ENCODE measurements around the gene KCNMB2.
"Not testable (repeated sequence)": the region's sequence is repeated elsewhere in the genome, so short reads cannot be mapped to it uniquely, and the experiment has no call there.

KCNMB2 gene

DNA sequence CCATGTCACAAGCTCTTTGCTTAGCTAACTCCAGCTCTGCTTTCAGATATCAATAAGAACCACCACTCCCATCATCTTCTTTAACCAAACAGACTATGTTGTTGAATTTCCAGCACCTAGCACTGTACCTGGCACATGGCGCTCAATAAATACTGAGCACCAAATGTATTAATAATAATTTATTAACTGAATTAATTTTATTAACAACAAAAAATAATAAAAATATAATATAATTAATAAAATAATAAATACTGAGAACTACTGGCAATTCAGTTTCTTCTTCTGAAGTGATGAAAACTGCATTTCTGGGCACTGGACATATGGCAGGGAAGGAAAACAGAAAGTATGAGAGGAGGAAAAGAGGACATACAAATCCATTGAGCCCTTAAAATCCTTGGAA is 271.5 kb downstream of the KCNMB2 start:
- DNase-seq (ENCODE audit: low read depth) = no peak

DNA sequence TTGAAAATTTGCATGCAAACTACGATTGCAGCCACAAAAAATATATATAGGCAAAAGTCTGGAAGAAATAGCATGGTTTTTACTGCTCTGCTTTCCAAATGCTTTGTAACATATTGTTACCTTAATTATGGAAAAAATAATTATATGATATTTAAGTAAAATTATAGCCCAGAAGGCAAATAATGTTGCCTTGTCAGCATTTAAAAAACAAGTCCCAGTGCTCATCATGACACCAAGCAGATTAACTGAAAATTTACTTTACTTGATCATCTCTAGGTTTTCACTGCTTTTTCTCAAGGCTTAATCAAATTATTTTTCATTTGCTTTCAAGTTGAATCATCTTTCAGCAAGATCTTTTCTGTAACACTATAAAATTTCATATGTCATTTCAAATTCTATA is 272.5 kb downstream of the KCNMB2 start:
- no peak for DNase-seq (ENCODE audit: low read depth)

DNA sequence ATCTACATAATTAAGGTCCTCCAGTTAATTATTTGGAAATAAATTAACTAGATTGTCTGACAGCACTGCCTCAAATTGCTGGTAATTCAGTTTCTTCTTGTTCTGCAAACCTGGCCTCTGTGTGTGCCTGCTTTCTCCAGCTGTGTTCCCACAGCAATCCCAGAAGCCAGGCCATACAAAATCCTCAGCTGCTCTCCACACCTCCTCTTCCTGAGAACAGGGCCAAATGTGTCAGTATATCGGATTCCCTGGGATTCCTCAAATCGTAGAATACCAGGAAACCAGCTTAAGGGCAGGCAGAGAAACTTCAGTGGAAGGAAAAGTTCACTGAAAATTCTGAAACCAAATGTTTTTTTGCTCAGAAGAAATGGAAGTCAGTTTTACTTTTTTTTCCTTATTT is 273.9 kb downstream of the KCNMB2 start:
- no peak for DNase-seq (ENCODE audit: low read depth)

DNA sequence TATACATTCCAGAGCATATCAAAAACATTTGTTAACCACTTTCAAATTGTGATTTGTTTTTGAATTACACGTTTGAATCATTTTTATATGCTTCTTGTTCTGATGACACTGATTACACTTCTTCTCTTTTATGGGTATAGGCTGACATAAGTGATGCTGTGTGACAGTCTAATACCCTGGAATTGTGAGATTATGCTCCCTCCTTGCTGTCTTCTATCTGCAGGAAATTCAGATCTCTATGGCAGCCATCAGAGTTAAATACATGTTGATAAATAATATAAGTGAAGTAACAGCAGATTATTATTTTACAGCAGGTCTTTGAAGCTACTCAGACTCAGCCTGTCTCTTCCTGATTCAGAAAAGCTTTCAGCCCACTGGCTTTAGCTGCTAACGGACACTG is 286.5 kb downstream of the KCNMB2 start:
- no peak for DNase-seq (ENCODE audit: low read depth)

DNA sequence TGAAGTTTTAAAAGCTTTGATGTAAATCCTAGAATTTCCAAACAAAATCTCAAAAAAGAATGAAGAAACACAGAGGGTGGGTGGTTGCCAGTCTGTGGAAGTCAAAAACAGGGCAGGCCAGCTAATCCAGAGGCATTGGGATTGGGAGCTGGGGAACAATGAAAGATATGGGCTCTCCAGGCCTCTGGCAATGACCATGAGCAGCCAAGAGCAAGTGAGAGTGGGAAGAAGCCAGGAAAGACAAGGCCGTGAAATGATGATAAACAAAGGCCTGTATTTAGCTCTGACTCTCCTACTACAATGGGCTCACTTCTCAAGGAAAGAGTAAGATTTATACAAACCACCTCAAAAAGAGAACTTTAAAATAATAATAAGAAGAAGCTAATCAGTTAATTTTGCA is 286.9 kb downstream of the KCNMB2 start:
- DNase-seq (ENCODE audit: low read depth) = no peak

DNA sequence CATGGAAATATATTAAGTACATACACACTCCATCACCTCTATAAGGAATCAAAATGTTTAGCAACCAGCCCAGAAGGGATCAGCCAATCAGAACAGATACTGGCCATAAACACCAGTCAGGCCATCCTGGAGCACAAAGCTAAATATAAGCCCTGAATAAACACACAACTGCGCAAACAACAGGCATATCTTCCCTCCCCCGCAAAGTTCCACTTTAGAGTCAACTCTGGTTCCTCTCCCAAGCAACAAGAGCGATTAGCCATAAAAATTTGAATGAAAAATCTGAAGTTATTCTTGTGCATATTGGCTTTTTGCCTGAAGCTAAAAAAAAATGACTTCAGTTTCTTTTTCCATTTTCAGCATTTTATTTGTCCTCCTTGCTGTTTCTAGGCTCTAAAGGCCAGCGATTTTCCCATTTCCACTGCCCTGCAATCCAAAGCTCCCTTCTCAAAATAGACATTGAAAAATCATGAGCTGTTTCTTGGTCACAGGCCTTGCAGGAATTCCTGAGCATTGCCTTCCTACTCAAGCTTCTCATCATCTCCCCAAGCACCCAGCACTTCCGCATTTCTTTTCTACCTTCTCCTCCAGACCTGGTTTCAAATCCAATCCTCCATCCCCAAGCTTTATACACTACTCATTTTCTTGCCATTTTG is 287.5 kb downstream of the KCNMB2 start:
- no peak for DNase-seq (ENCODE audit: low read depth)

DNA sequence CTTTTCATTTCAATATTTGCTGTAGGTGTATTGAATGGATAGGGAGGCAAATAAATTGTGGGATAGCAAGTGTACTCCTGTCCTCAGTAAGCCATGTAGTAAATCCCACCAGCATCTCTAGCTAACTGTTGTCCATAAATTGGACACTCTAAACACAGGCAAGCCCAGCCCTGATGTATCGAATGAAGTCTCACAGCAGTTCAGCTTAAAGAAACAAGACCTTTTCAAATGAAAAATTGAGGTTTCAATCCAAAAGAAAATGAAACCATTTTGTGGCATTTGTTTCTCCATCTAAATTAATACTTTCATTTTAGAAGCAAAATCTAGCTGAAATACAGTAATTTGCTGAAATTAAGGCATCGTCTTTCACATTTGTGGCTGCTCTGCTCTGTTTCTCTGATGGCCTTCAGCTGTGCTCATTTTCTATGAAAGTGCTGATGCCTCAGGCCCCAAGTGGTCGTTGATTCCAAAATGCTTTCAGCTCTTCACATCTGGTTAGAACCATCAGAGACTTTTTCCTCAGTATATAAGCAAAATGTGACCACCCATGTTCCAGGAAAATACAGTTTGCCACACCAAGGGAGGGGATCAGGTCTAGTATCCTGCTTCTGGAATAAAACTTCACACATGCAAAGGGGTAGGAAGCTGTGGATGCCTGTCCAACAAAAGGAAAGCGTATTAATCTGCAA is 290.3 kb downstream of the KCNMB2 start:
- DNase-seq (ENCODE audit: low read depth) = no peak

DNA sequence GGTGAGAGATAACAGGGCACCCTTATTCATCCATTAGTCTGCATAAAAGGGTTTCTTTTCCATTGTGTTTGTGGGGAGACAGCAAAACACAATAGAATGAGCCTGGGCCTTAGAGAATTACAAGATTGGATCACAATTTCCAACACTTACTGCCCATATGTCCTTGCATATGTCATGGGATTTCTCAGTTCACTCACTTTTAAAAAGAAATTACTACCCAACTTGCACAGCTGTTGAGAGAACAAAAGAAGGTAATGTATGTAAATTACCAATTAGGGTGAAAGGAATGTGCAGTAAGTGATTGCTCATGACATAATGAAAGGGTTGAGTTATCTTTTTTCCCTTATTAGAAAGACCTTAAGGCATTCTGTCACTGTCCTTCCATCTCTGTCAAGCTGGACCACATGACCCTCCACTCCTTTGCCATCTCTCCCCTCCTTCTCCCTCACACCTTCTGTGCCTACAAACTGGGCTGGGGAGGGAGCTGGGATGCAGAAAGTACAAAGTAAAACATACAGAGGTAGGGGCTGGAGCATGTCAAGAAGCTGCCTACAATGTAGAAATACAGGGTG is 291.1 kb downstream of the KCNMB2 start:
- DNase-seq (ENCODE audit: low read depth) = no peak

DNA sequence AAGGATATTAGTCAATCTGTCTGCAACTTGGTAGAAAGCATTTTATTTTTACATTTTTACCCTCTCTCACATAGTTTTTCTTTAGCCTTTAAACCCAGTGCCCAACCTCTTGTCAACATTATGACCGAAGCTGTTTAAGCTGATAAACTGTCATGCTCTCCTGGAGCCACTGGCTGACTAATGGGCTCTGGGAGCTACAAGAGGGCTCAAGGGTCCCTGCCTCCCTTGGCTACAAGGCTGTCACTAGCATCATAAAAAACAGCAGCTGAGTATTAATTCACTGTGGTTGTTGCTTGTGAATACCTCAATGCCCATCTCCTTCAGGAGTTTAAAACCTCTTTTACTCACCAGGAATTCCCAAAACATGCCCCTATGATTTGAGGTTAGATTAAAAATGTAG is 297.5 kb downstream of the KCNMB2 start:
- DNase-seq (ENCODE audit: low read depth) = no peak

DNA sequence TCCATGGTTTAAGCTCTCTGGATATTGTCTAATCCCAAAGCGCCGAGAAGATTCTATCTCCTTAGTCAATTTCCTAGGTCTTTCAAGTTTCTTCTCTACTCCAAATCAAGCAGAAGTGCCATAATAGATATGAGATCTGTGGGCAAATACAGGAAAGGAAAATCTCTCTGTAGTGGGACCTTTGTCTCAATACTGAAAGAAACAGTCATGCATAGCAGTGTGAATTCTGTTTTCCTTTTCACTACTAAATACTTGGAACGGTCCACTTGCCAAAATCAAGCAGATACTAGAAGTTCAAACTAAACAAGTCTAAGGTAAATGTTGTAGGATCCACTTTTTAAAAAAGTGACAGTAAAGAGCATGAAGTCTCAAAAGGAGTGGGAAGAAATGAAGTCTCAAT is 298.8 kb downstream of the KCNMB2 start:
- DNase-seq (ENCODE audit: low read depth) = no peak

DNA sequence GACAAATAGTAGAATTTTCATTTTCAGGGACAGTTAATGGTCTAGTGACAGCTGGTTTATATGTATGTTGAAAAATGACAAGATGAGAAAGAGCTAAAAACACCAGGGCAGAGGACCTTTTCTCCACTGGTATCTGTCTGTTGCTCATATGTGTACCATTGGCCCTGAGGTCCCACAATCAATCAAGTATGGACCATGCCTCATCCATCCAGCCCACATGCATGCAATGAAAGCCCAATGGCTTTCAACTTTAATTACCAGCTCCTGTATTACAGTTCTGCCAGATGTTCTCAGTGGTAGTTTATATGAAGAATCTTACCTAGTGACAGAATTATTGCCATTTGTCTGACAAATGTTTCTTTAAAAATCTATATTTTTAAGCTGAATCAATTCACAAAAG is 301.3 kb downstream of the KCNMB2 start:
- no peak for DNase-seq (ENCODE audit: low read depth)

DNA sequence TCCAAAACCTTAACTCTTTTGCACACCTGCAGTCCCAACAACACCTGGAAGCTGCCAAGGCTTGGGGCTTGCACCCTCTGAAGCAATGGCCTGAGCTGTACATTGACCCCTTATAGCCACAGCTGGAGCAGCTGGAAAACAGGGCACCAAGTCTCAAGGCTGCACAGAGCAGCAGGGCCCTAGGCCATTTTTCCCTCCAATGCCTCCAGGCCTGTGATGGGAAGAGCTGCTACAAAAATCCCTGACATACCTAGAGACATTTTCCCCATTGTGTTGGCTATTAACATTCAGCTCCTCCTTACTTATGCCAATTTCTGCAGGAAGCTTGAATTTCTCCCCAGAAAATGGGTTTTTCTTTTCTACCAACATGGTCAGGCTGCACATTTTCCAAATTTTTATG is 304.4 kb downstream of the KCNMB2 start:
- DNase-seq (ENCODE audit: low read depth) = no peak

DNA sequence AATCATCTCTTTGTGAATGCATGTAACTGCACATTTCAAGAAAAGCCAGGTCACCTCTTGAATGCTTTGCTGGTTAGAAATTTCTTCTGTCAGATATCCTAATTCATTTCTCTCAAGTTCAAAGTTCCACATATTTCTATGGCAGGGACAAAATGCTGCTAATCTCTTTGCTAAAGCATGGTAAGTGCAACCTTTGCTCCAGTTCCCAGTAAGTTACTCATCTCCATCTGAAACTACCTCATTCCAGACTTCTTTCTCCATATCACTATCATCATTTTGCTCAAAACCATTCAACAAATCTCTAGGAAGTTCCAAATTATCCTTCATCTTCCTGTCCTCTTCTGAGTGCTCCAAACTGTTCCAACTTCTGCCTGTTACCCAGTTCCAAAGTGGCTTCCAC is 304.8 kb downstream of the KCNMB2 start:
- no peak for DNase-seq (ENCODE audit: low read depth)

DNA sequence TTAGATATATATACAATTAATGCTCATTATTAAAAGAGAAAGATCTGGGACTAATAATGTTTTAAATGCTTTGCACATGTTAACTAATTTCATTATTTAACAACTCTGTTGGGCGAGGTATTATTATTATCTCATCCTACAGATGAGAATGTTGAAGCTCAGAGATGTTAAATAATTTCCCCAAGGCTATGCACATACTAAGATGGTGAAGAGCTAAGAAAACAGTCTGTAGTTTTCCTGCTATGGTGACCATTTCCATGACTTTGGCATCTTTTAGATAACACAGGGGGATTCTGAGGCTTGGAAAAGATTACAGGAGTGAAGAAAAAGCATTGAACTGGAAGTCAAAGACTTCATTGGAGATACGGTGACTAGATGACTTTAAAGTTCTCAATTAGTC is 308.7 kb downstream of the KCNMB2 start:
- no peak for DNase-seq (ENCODE audit: low read depth)

DNA sequence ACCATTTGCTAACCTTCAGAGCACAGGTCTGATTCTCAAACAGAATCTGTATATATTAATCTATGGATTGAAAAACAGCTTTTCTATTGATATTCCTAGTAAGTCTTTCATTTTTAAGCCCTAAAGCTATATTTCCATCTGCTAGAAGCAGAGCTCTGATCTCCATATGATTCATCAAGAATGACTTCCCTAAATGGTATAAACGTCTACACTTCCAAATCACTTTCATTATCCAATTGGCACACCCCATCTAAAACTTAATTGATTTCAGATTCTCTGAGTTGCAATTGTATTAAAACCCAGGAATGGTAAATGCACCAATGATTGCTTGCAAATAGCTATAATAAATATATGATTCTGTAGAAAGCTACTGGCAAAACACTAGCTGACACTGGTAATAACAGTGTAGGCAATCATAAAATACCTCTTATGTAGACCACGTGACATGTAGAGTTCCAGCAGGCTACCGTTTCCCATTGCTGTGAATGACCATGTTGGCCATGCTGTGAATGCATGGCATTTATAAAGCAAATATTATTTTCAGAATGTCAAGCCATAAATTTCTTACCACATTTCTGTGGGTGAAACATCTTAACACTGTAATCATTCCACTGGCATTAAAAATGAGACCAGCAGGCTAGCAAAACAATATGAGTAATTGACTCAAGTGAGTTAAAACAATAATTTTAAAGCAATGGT is 309.3 kb downstream of the KCNMB2 start:
- DNase-seq (ENCODE audit: low read depth) = no peak

DNA sequence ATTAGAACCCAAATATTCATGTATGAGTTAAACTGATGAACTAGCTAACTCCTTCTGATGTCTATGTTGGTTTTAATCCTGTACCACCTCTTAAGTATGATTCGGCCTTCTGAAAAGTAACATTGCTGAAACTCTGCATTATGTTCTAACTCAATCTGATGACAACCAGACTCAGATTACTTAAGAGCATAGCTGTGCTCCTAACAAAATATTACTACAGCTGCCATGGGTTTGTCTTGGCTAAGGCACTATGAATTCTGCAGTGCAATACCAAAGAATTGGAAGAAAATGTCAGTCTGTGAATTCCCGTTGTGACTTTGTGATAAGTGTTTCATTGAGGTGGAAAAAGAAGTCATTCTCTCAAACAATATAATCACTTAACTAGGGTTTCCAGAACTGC is 311.0 kb downstream of the KCNMB2 start:
- DNase-seq (ENCODE audit: low read depth) = no peak

DNA sequence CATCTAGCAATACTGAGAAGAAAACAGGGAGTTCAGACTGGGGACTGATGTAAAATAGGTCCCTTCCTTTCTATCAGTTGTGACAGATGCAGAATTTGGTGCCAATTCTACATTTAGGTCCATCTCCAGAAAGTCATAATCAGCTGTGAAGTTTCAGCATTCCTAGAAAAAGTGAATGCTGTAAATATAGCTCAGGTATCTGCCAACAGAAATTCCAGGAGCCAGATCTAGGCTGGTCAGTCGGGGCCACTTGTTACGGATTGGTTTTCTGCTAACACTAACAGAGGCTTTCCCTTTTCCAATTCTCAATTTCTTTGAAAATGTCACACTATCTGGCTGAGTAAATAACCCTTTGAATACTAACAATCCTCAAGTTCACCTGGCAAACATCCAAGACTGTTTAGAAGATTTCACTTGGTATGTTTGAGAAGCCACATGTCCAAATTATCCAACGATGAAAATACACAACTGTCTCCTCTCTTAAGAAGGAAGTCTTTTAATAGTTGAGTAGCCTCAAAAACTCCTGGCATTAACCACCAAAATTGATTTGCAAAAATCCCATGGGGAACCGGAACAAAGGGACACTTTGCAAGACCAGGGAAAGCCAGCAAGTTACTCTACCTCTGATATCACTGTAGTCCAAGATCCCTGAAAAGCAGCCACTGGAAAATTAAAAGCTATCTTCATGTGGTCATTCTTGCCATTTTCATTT is 313.1 kb downstream of the KCNMB2 start:
- no peak for DNase-seq (ENCODE audit: low read depth)

DNA sequence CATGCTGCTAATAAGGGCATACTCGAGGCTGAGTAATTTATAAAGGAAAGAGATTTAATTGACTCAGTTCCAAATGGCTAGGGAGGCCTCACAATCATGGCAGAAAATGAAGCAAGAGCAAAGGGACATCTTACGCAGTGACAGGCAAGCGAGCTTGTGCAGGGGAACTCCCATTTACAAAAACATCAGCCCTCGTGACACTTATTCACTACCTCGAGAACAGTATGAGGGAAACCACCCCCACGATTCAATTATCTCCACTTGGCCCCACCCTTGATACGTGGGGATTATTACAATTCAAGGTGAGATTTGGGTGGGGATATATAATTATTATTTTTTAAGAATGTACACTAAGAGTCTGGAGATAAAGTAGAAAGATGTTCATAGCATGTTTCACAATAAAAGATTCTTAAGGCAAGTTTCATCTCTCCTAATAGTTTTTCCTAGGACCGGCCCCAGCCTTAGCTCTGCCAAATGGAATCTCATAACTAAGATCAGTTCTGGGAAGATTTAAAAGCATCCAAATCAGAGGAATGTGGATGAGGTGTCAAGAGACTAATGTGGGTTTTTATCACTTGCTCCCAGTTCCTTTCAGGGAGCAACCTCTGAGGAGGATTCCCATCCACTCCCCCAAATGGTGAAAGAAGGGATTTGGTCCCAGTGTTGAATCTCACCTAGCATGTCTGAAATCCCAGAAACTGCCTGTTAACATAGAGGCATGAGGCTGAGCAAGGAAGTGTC is 314.4 kb downstream of the KCNMB2 start:
- DNase-seq (ENCODE audit: low read depth) = no peak

DNA sequence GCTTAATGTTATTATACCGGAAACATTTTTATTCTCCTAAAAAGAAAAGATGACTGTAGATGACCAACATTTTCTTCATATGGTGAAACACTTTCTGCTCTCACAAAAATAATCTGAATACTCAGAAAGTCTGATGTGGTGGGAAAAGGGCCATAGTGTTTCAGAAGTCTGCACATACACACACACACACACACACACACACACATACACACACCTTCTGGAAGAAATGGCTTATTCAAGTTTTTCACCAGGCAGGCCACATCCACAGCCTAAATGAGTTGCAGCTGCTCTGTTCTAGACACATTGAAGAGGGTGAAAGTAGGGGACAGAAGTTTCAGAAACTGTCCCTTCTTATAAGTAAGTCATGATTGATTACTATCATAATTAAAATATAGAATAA is 315.3 kb downstream of the KCNMB2 start:
- no peak for DNase-seq (ENCODE audit: low read depth)

DNA sequence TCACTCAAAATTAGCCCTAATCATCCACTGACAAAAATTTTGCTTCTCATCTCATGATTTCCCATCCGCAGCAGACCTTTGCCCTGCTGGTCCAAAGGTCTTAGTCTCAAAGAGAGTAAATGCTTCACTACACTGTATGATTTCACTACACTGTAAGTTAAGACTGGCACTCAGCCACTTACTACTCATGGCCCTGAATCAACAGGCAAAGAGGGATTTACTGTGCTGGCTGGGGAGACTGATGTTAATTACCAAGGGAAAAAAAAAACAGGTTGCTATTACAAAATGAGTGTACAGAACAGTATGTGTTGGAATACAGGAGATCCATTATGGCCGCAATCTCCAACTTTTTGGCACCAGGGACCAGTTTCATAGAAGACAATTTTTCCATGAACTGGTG is 320.6 kb downstream of the KCNMB2 start:
- no peak for DNase-seq (ENCODE audit: low read depth)

DNA sequence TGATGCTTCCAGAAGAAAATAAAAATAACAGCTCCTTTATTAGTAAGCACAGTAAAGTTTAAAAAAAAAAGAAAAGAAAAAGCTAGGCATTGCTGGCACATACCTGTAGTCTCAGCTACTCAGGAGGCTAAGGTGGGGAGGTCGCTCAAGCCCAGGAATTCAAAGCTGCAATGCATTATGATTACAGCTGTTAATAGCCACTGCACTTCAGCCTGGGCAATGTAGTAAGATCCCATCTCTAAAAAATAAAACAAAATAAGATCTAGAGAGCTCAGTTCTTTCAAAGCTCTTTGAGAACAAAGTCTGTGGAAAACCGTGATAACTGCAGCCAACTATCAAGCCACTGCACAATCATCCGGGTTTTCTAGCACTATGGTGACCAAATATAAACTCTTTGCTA is 323.1 kb downstream of the KCNMB2 start:
- no peak for DNase-seq (ENCODE audit: low read depth)

DNA sequence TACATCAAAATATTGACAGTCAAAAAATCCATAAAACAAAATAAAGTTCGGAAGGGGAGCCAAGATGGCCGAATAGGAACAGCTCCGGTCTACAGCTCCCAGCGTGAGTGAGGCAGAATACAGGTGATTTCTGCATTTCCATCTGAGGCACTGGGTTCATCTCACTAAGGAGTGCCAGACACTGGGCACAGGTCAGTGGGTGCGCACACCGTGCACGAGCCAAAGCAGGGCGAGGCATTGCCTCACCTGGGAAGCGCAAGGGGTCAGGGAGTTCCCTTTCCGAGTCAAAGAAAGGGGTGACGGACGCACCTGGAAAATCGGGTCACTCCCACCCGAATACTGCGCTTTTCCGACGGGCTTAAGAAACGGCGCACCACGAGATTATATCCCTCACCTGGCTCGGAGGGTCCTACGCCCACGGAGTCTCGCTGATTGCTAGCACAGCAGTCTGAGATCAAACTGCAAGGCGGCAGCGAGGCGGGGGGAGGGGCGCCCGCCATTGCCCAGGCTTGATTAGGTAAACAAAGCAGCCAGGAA is 323.7 kb downstream of the KCNMB2 start:
- DNase-seq (ENCODE audit: low read depth) = not testable (repeated sequence)

Measured in T-helper 22 cell (primary cell).